ENCODE results near the gene THOC1. TPM values are rescaled to one million over a fixed set of nuclear protein-coding genes. Genes with fewer than 3 reads are reported as not detected.

Gene THOC1
- total RNA-seq, 2 experiments from 2014 or later: 43.6 to 49.4 TPM

- Mint-ChIP-seq H3K4me1 (ENCODE audit: low read depth) (peaks cover 7% of the 10 kb centered on the region), H3K4me3 (no peak overlapping the region), H3K27me3 (ENCODE audit: low read depth) (no peaks in the 10 kb centered on the region), H3K9me3 (ENCODE audit: insufficient read depth) (no peaks in the 10 kb centered on the region), H3K36me3 (ENCODE audit: low read depth) (peaks cover 61% of the 10 kb centered on the region), H3K27ac (no peak overlapping the region)
- ChIA-PET CTCF (no interaction called here), POLR2A (no interaction called here)
- ATAC-seq: no peak
- DNase-seq: no peak
These were observed 57.1 kb downstream of the THOC1 start for GRCh38 chr18:210733-211132.

- Mint-ChIP-seq H3K27ac (no peak overlapping the region), H3K4me3 (no peak overlapping the region), H3K36me3 (ENCODE audit: low read depth) (peaks cover 60% of the 10 kb centered on the region)
These were observed 57.8 kb downstream of the THOC1 start for GRCh38 chr18:210075-210474.

GRCh38 chr18:199768-200167 lies 68.1 kb downstream of the THOC1 start:
- ChIA-PET CTCF (interaction anchor here (1.0 kb wide), 1 partner anchor 15 kb away, joined by 3 read pairs; no protein-coding TSS in a partner anchor), POLR2A (no interaction called here)
- no peak for DNase-seq
- H3K27ac Mint-ChIP-seq: no peak overlapping the region
- peaks cover 49% of the 10 kb centered on the region for H3K36me3 Mint-ChIP-seq (ENCODE audit: low read depth)
- H3K4me1 Mint-ChIP-seq (ENCODE audit: low read depth): peaks cover 3% of the 10 kb centered on the region
- H3K27me3 Mint-ChIP-seq (ENCODE audit: low read depth): no peaks in the 10 kb centered on the region
- ATAC-seq: no peak
- no peak overlapping the region for H3K4me3 Mint-ChIP-seq
- no peaks in the 10 kb centered on the region for H3K9me3 Mint-ChIP-seq (ENCODE audit: insufficient read depth)

More at GRCh38 chr18:210075-210474, 57.8 kb downstream of the THOC1 start:
- Mint-ChIP-seq H3K9me3 (ENCODE audit: insufficient read depth) (no peaks in the 10 kb centered on the region), H3K4me1 (ENCODE audit: low read depth) (peaks cover 7% of the 10 kb centered on the region), H3K27me3 (ENCODE audit: low read depth) (no peaks in the 10 kb centered on the region)
- DNase-seq: no peak
- POLR2A ChIA-PET: no interaction called here
- CTCF ChIA-PET: no interaction called here
- ATAC-seq: no peak

GRCh38 chr18:199214-199613 lies 68.6 kb downstream of the THOC1 start:
- Mint-ChIP-seq H3K36me3 (ENCODE audit: low read depth) (peaks cover 45% of the 10 kb centered on the region), H3K4me1 (ENCODE audit: low read depth) (peaks cover 2% of the 10 kb centered on the region), H3K27me3 (ENCODE audit: low read depth) (no peaks in the 10 kb centered on the region), H3K27ac (no peak overlapping the region), H3K4me3 (no peak overlapping the region), H3K9me3 (ENCODE audit: insufficient read depth) (no peaks in the 10 kb centered on the region)
- ChIA-PET CTCF (interaction anchor here (1.0 kb wide), 1 partner anchor 15 kb away, joined by 3 read pairs; no protein-coding TSS in a partner anchor), POLR2A (no interaction called here)
- DNase-seq (no peak), ATAC-seq (no peak)

GRCh38 chr18:195651-196050 lies 72.2 kb downstream of the THOC1 start:
- H3K27me3 Mint-ChIP-seq (ENCODE audit: low read depth): no peaks in the 10 kb centered on the region
- no peak overlapping the region for H3K4me3 Mint-ChIP-seq
- ATAC-seq (no peak), DNase-seq (no peak)
- H3K36me3 Mint-ChIP-seq (ENCODE audit: low read depth): peaks cover 37% of the 10 kb centered on the region
- H3K4me1 Mint-ChIP-seq (ENCODE audit: low read depth): no peaks in the 10 kb centered on the region
- H3K27ac Mint-ChIP-seq: no peak overlapping the region
- ChIA-PET POLR2A (no interaction called here), CTCF (interaction anchor here (1.3 kb wide), 1 partner anchor 32 kb away, joined by 3 read pairs; no protein-coding TSS in a partner anchor)
- H3K9me3 Mint-ChIP-seq (ENCODE audit: insufficient read depth): no peaks in the 10 kb centered on the region

- no peak overlapping the region for H3K4me3 Mint-ChIP-seq
- no peak overlapping the region for H3K27ac Mint-ChIP-seq
- POLR2A ChIA-PET: no interaction called here
- H3K4me1 Mint-ChIP-seq (ENCODE audit: low read depth): no peaks in the 10 kb centered on the region
- CTCF ChIA-PET: interaction anchor here (1.9 kb wide), 1 partner anchor 11 kb away, joined by 4 read pairs; no protein-coding TSS in a partner anchor
- no peaks in the 10 kb centered on the region for H3K27me3 Mint-ChIP-seq (ENCODE audit: low read depth)
- ATAC-seq (no peak), DNase-seq (no peak)
- no peaks in the 10 kb centered on the region for H3K9me3 Mint-ChIP-seq (ENCODE audit: insufficient read depth)
- peaks cover 35% of the 10 kb centered on the region for H3K36me3 Mint-ChIP-seq (ENCODE audit: low read depth)
These were observed 75.0 kb downstream of the THOC1 start for GRCh38 chr18:192801-193200.

GRCh38 chr18:191725-192124 lies 76.1 kb downstream of the THOC1 start:
- Mint-ChIP-seq H3K9me3 (ENCODE audit: insufficient read depth) (no peaks in the 10 kb centered on the region), H3K27me3 (ENCODE audit: low read depth) (no peaks in the 10 kb centered on the region), H3K4me1 (ENCODE audit: low read depth) (no peaks in the 10 kb centered on the region), H3K4me3 (no peak overlapping the region), H3K27ac (no peak overlapping the region), H3K36me3 (ENCODE audit: low read depth) (peaks cover 29% of the 10 kb centered on the region)
- ChIA-PET CTCF (interaction anchor here (1.9 kb wide), 1 partner anchor 12 kb away, joined by 4 read pairs; no protein-coding TSS in a partner anchor), POLR2A (no interaction called here)
- DNase-seq (no peak), ATAC-seq (no peak)

GRCh38 chr18:189254-189653 lies 78.6 kb downstream of the THOC1 start:
- CTCF ChIA-PET: no interaction called here
- Mint-ChIP-seq H3K4me3 (no peak overlapping the region), H3K27me3 (ENCODE audit: low read depth) (no peaks in the 10 kb centered on the region), H3K27ac (no peak overlapping the region), H3K36me3 (ENCODE audit: low read depth) (peaks cover 27% of the 10 kb centered on the region), H3K4me1 (ENCODE audit: low read depth) (no peaks in the 10 kb centered on the region), H3K9me3 (ENCODE audit: insufficient read depth) (no peaks in the 10 kb centered on the region)
- ATAC-seq: no peak
- DNase-seq: no peak
- POLR2A ChIA-PET: no interaction called here

- no peak for DNase-seq
- H3K36me3 Mint-ChIP-seq (ENCODE audit: low read depth): peaks cover 42% of the 10 kb centered on the region
- H3K4me1 Mint-ChIP-seq (ENCODE audit: low read depth): peaks cover 13% of the 10 kb centered on the region
- H3K4me3 Mint-ChIP-seq: no peak overlapping the region
- no peaks in the 10 kb centered on the region for H3K9me3 Mint-ChIP-seq (ENCODE audit: insufficient read depth)
- H3K27ac Mint-ChIP-seq: no peak overlapping the region
- ChIA-PET POLR2A (no interaction called here), CTCF (interaction anchor here (1.2 kb wide), 1 partner anchor 15 kb away, joined by 3 read pairs; no protein-coding TSS in a partner anchor)
- H3K27me3 Mint-ChIP-seq (ENCODE audit: low read depth): no peaks in the 10 kb centered on the region
- ATAC-seq: no peak
These were observed 84.1 kb downstream of the THOC1 start for GRCh38 chr18:183769-184168.

- H3K36me3 Mint-ChIP-seq (ENCODE audit: low read depth): peaks cover 40% of the 10 kb centered on the region
- POLR2A ChIA-PET: no interaction called here
- H3K4me3 Mint-ChIP-seq: no peak overlapping the region
These were observed 86.1 kb downstream of the THOC1 start for GRCh38 chr18:181711-182110.

GRCh38 chr18:179499-179898 lies 88.3 kb downstream of the THOC1 start:
- Mint-ChIP-seq H3K9me3 (ENCODE audit: insufficient read depth) (no peaks in the 10 kb centered on the region), H3K4me3 (no peak overlapping the region), H3K4me1 (ENCODE audit: low read depth) (peaks cover 22% of the 10 kb centered on the region), H3K27me3 (ENCODE audit: low read depth) (no peaks in the 10 kb centered on the region), H3K36me3 (ENCODE audit: low read depth) (peaks cover 37% of the 10 kb centered on the region), H3K27ac (no peak overlapping the region)
- ATAC-seq (no peak), DNase-seq (no peak)
- CTCF ChIA-PET: no interaction called here
- POLR2A ChIA-PET: no interaction called here

More at GRCh38 chr18:181711-182110, 86.1 kb downstream of the THOC1 start:
- no peaks in the 10 kb centered on the region for H3K9me3 Mint-ChIP-seq (ENCODE audit: insufficient read depth)
- H3K27ac Mint-ChIP-seq: no peak overlapping the region
- peaks cover 21% of the 10 kb centered on the region for H3K4me1 Mint-ChIP-seq (ENCODE audit: low read depth)
- no peaks in the 10 kb centered on the region for H3K27me3 Mint-ChIP-seq (ENCODE audit: low read depth)
- no peak for ATAC-seq
- CTCF ChIA-PET: interaction anchor here (1.0 kb wide), 1 partner anchor 20 kb away, joined by 3 read pairs; no protein-coding TSS in a partner anchor
- DNase-seq: no peak

GRCh38 chr18:172361-172760 lies 95.5 kb downstream of the THOC1 start:
- DNase-seq: no peak
- H3K9me3 Mint-ChIP-seq (ENCODE audit: insufficient read depth): no peaks in the 10 kb centered on the region
- no peak for ATAC-seq
- peaks cover 37% of the 10 kb centered on the region for H3K36me3 Mint-ChIP-seq (ENCODE audit: low read depth)
- ChIA-PET CTCF (interaction anchor here (1.8 kb wide), 1 partner anchor 16 kb away, joined by 6 read pairs; no protein-coding TSS in a partner anchor), POLR2A (interaction anchor here (0.9 kb wide), 1 partner anchor 13 kb away, joined by 3 read pairs; no protein-coding TSS in a partner anchor)
- H3K4me1 Mint-ChIP-seq (ENCODE audit: low read depth): peaks cover 2% of the 10 kb centered on the region
- no peak overlapping the region for H3K27ac Mint-ChIP-seq
- H3K4me3 Mint-ChIP-seq: no peak overlapping the region
- no peaks in the 10 kb centered on the region for H3K27me3 Mint-ChIP-seq (ENCODE audit: low read depth)
